Heart right ventricle (tissue), 16 donors: ENCODE results near the gene USP37. TPM values are rescaled to one million over a fixed set of nuclear protein-coding genes. Genes with fewer than 3 reads are reported as not detected.
A peak's percentile ranks its signal among the peaks of the same experiment; 100 is the strongest.

Source experiments
- ATAC-seq, 8 donors: fragments of 200-7000 bp; cut with Tn5 transposase; one replicate each; pipeline ENCODE4 v1.9.1; 2020; ENCODE audit warnings: mild to moderate bottlenecking in 8 of 8, moderate library complexity in 8 of 8, moderate number of reproducible peaks in 1 of 8
- DNase-seq, 2 donors: peaks; one replicate each; pipeline ENCODE4 v3.0.0-alpha.2; 2020
- H3K27ac ChIP-seq, 10 donors: fragments of 200-600 bp; sonication (generic) in 2 of 10; one replicate each; pipeline versions ENCODE4 v1.5.0 to v1.8.0; 2020 to 2022; ENCODE audit warnings: mild to moderate bottlenecking in 3 of 10
- H3K27me3 ChIP-seq, 7 donors: fragments of 200-600 bp; one replicate each; pipeline ENCODE4 v1.8.0; 2021 to 2022; ENCODE audit warnings: mild to moderate bottlenecking in 2 of 7
- H3K36me3 ChIP-seq, 9 donors: fragments of 200-600 bp; sonication (generic) in 1 of 9; one replicate each; pipeline versions ENCODE4 v1.5.0 to v1.8.0; 2020 to 2022; ENCODE audit warnings: mild to moderate bottlenecking in 2 of 9
- H3K4me1 ChIP-seq, 9 donors: fragments of 200-600 bp; sonication (generic) in 1 of 9; one replicate each; pipeline versions ENCODE4 v1.5.0 to v1.8.0; 2020 to 2022; ENCODE audit warnings: mild to moderate bottlenecking in 4 of 9
- H3K4me3 ChIP-seq, 10 donors: fragments of 200-600 bp; sonication (generic) in 2 of 10; one replicate each; pipeline versions ENCODE4 v1.5.0 to v1.8.0; 2020 to 2022; ENCODE audit warnings: mild to moderate bottlenecking in 7 of 10, moderate library complexity in 2 of 10
- H3K9me3 ChIP-seq, 11 donors: fragments of 200-600 bp in 10 of 11; sonication (generic) in 2 of 11; one replicate each; pipeline versions ENCODE4 v1.5.0 to v1.8.0; 2013 to 2022; ENCODE audit warnings: mild to moderate bottlenecking in 2 of 11, control low read depth in 1 of 11, moderate library complexity in 1 of 11
- CTCF ChIP-seq, 9 donors: fragments of 200-600 bp; sonication (generic) in 2 of 9; IDR thresholded peaks; one replicate each; pipeline versions ENCODE4 v1.5.0 to v1.8.0; 2021 to 2022; ENCODE audit warnings: antibody characterized with exemption in 9 of 9, mild to moderate bottlenecking in 5 of 9, moderate library complexity in 1 of 9
- WGBS, 2 donors: extraction: QIAGEN DNeasy Blood & Tissue Kit; methylation state at CpG; one replicate each; pipeline ENCODE4 v1.1.7; 2013; ENCODE audit warnings: inconsistent platforms in 1 of 2; 5-methylcytosine and 5-hydroxymethylcytosine counted together
- intact Hi-C, 10 donors: fragments of 100-400 bp; cut with DNase I; formaldehyde crosslinking; loops; one replicate each; pipeline versions ENCODE4 v1.11.1 to v1.14.2; 2022
- long read RNA-seq, 3 donors: library from polyadenylated mRNA; unstranded; transcript quantifications; one replicate each; pipeline ENCODE4 v2.0.0, GENCODE V29; 2020 to 2021
- polyA plus RNA-seq, 2 donors: library from polyadenylated mRNA; stranded (reverse); fragments of 200-250 nt; gene quantifications; one replicate each; pipeline ENCODE4 v1.2.3, GENCODE V29; 2013
- total RNA-seq, 10 donors: library from RNA; stranded (reverse); fragmentation: NEBNext Ultra II Directional in 3 of 10; extraction: Animal tissue kit (Norgen Biotek cat#: 25700) in 3 of 10; gene quantifications; one replicate each; pipeline versions ENCODE4 v1.2.1 to v1.2.4, GENCODE V29; 2021 to 2023
- donor health status: Arrhythmogenic right ventricular cardiomyopathy.
- donor health status: ischemic (EF 13 %, LVEDD 7.1; RV severe dilation, severe dysfunction).
- donor health status: healthy with polysubstance abuse.
- donor health status: DM: no; HTN: yes; CAD: no.
- donor health status: DM: no; HTN: no; CAD: no.
- donor health status: ischemic (EF 25% LVEDD 6.9; RV normal size, moderate dysfunction).
- donor health status: ischemic (EF 25% LVEDD 5.7; RV mildly dilated, moderate dysfunction).
- donor health status: healthy.
- donor health status: DM: yes; HTN: yes; CAD: no.
- donor health status: Ischemic cardiomyopathy.
- donor health status: ischemic (EF 35%, LVEDD 5.7; RV mildly dilated, moderate dysfunction).
- donor health status: nonischemic (EF 11% LVEDD 7.7; RV severe dilation, severe dysfunction).
- donor health status: DM: yes; HTN: yes; CAD: no.
- donor health status: PGD.
- donor health status: ischemic (EF 29% LVEDD 5.4; RV normal size, mild dysfunction).
- donor health status: nonischemic (EF 23%, LVEDD 6.1; RV moderate dilation, normal function).

The USP37 gene
- total RNA-seq (10 to 100 TPM in 3 of 10 donors, 1 to 10 TPM in 7; 6.3 to 11.1 (median 8.5) TPM), polyA plus RNA-seq (1 to 10 TPM; 1.8 to 2.3 TPM)
- long read RNA-seq, donor 1, full-length matches to known transcripts, result 6 of 12 reads
- long read RNA-seq, donor 1, partial matches to known transcripts, result 0 of 12 reads
- long read RNA-seq, donor 1, other reads (novel, unspliced or antisense), result 6 of 12 reads
- long read RNA-seq, donor 2, full-length matches to known transcripts, result 4 of 9 reads
- long read RNA-seq, donor 2, partial matches to known transcripts, result 0 of 9 reads
- long read RNA-seq, donor 2, other reads (novel, unspliced or antisense), result 5 of 9 reads
- long read RNA-seq, donor 3, full-length matches to known transcripts, result 9 of 31 reads
- long read RNA-seq, donor 3, partial matches to known transcripts, result 10 of 31 reads
- long read RNA-seq, donor 3, other reads (novel, unspliced or antisense), result 12 of 31 reads

GRCh38 chr2:218568190-218569037 is at the start of gene USP37, which contains the start of gene CNOT9:
Gene USP37 (minus strand): TSS chr2:218568351. CDS start chr2:218558653, 9,698 bp downstream.
Gene CNOT9 (plus strand): TSS chr2:218568839. CDS start chr2:218568955, 116 bp downstream.
- DNase-seq (peak; percentile 100), ATAC-seq (peak; percentile 97 to 99 (median 98))
- no peak for TF ChIP-seq CTCF (IDR thresholded peaks at IDR 0.05)
- Histone ChIP-seq H3K4me1 (peaks cover 8 to 49% (median 45%) of the 10 kb centered on the region in 9 donors), H3K4me3 (peak within 1 kb of the TSS; percentile 61 to 96 (median 84)), H3K27me3 (no peaks in the 10 kb centered on the region), H3K9me3 (no peaks in the 10 kb centered on the region), H3K36me3 (peaks cover 0 to 39% (median 0%) of the 10 kb centered on the region in 9 donors), H3K27ac (peak within 1 kb of the TSS; percentile 68 to 97 (median 94))
- whole genome bisulfite sequencing, 2 donors, result 0% methylated on average over 61 to 77 of the region's 77 CpGs
- intact Hi-C loops, result loop anchor here in 4 of 10 donors (5.0 to 10.0 kb wide), 5 partner anchors 76 to 274 kb away; partner anchors contain the start of genes BCS1L (in 3 of the 4), ZNF142 (in 3 of the 4), CTDSP1 (in 1 of the 4) and TMBIM1 (in 1 of the 4)

- DNase-seq (no peak), ATAC-seq (no peak)
- 72 to 81% methylated on average over 6 of the region's 6 CpGs for WGBS, 2 donors
- intact Hi-C loops, result no loop called here
- Histone ChIP-seq H3K36me3 (no peaks in the 10 kb centered on the region), H3K9me3 (no peaks in the 10 kb centered on the region), H3K27ac (no peak overlapping the region), H3K27me3 (no peaks in the 10 kb centered on the region), H3K4me1 (no peaks in the 10 kb centered on the region), H3K4me3 (no peak overlapping the region)
- TF ChIP-seq CTCF (IDR thresholded peaks at IDR 0.05), result no peak
These were observed 47.7 kb upstream of the USP37 start for GRCh38 chr2:218615868-218616315.

GRCh38 chr2:218607436-218608115 is 39.4 kb upstream of the USP37 start, which contains the start of gene PLCD4:
Gene PLCD4 (plus strand): TSS chr2:218607899. CDS start chr2:218615740, 7,841 bp downstream.
- H3K4me1 ChIP-seq, result peaks cover 0 to 25% (median 11%) of the 10 kb centered on the region in 9 donors
- H3K4me3 ChIP-seq, result peak within 1 kb of the TSS in 5 of 10 donors; percentile 22 to 33 (median 29)
- no peaks in the 10 kb centered on the region for H3K27me3 ChIP-seq
- H3K9me3 ChIP-seq, result no peaks in the 10 kb centered on the region
- H3K36me3 ChIP-seq, result no peaks in the 10 kb centered on the region
- 19 to 20% methylated on average over 8 of the region's 8 CpGs for WGBS, 2 donors
- intact Hi-C loops, result no loop called here
- TF ChIP-seq CTCF (IDR thresholded peaks at IDR 0.05), result no peak
- peak; percentile 61 to 79 (median 77) for ATAC-seq
- peak in 1 of 2 donors; percentile 15 for DNase-seq
- peak within 1 kb of the TSS in 4 of 10 donors; percentile 9 to 46 (median 22) for H3K27ac ChIP-seq
